Body of pancreas (tissue), 4 donors: Measurements from ENCODE around the gene HECW1.

Experiments used
- POLR2A ChIP-seq, 3 donors: fragments of 450-650 bp; IDR thresholded peaks; one replicate each; pipeline ENCODE4 v1.6.1; 2016; ENCODE audit warnings: antibody characterized with exemption in 3 of 3, mild to moderate bottlenecking in 2 of 3
- TF ChIP-seq, protein P1 (sequence below), 7 experiments: fragments of 450-650 bp in 4 of 7; fragments of 200-600 bp in 3 of 7; sonication (generic) in 3 of 7; IDR thresholded peaks; one replicate each; pipeline ENCODE4 v1.5.1; 2016 to 2019; ENCODE audit warnings: antibody characterized with exemption in 7 of 7

DNA sequence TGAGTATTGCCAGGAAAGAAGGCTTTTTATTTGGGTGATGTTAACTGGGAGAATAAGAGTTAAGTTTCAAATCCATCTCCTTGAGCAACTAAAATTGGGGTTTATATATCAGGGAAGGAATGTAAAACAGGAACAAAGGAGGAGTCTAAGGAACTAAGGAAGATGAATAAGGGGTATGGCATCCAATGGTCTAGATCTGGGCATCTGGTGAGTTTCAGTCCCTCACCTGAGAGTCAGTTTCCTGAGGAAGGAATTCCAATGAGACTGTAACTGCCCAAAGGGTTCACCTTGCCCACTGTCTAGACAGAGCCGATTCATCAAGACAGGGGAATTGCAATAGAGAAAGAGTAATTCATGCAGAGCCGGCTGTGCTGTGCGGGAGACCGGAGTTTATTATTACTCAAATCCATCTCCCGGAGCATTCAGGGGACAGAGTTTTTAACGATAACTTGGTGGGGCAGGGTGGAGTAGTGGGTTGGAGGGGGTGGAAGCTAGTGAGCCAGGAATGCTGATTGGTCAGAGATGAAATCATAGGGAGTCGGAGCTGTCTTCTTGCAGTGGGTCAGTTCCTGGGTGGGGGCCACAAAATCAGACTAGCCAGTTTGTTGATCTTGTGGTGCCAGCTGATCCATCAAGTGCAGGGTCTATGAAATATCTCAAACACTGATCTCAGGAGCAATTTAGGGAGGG, 282.1 kb downstream of the HECW1 start:
- TF ChIP-seq, protein P1, sequence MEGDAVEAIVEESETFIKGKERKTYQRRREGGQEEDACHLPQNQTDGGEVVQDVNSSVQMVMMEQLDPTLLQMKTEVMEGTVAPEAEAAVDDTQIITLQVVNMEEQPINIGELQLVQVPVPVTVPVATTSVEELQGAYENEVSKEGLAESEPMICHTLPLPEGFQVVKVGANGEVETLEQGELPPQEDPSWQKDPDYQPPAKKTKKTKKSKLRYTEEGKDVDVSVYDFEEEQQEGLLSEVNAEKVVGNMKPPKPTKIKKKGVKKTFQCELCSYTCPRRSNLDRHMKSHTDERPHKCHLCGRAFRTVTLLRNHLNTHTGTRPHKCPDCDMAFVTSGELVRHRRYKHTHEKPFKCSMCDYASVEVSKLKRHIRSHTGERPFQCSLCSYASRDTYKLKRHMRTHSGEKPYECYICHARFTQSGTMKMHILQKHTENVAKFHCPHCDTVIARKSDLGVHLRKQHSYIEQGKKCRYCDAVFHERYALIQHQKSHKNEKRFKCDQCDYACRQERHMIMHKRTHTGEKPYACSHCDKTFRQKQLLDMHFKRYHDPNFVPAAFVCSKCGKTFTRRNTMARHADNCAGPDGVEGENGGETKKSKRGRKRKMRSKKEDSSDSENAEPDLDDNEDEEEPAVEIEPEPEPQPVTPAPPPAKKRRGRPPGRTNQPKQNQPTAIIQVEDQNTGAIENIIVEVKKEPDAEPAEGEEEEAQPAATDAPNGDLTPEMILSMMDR (IDR thresholded peaks at IDR 0.05): no peak
- TF ChIP-seq POLR2A (IDR thresholded peaks at IDR 0.05): no peak
